AG10803 (cell line): ENCODE measurements around the gene PRKN.
A peak's percentile ranks its signal among the peaks of the same experiment; 100 is the strongest.

ENCODE experiments used
- DNase-seq: peaks from one replicate; pipeline ENCODE4 v3.0.0; 2010; ENCODE audit warnings: low read depth
- H3K4me3 ChIP-seq: 2 replicates; pipeline ENCODE4 v1.5.1; 2011; ENCODE audit warnings: mild to moderate bottlenecking, low read length, control low read depth
- CTCF ChIP-seq: conservative IDR thresholded peaks from 2 replicates; pipeline ENCODE4 v1.5.1; 2011; ENCODE audit warnings: mild to moderate bottlenecking, low read length, control low read depth, inconsistent platforms

Gene PRKN

DNA sequence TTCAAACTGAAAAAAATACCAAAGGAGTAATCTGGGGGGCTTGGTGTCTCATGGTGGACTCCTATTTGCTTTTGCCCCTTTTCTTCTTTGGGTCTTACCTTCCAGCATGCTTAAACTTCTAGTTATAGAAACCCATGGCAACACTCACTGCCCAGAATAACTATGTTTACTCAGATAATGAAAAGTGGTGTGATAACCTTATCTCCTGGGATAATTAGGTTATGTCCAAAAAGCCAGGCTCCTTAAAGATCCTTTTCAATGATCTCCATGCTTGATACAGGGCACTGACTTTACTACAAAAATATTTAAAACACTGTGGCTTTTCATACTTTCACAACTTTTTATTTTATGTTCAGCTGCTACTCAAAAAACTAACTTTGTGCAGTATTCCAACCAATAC, 245.6 kb downstream of the PRKN start:
- no peak for DNase-seq

GRCh38 chr6:162481320-162481719, 246.2 kb downstream of the PRKN start:
- no peak for DNase-seq
- no peak for TF ChIP-seq CTCF
- H3K4me3 ChIP-seq: no peak overlapping the region

More for the DNA sequence above, 245.6 kb downstream of the PRKN start:
- no peak for TF ChIP-seq CTCF
- H3K4me3 ChIP-seq: no peak overlapping the region

DNA sequence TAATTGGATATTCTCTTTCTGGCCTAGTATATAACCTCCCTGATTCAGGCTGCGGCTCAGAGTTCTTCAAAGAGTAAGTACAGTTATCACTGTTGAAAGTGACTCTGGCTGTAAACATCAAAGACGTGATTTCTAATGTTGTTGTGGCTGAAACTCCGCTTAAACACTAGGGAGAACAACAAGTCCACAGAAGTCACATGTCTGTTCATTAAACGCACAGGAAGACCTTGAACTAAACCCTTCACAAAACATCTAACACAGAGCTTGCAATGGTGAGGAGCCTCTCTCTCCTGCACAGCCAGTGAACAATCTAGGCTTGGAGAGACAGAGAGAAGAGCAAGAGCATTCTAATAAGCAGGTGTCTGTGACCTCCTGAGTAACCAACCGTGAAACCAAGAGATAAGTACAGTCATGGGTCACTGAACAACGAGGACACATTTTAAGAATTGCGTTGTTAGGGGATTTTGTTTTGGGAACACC, 249.3 kb downstream of the PRKN start:
- no peak for TF ChIP-seq CTCF
- no peak overlapping the region for H3K4me3 ChIP-seq
- no peak for DNase-seq

DNA sequence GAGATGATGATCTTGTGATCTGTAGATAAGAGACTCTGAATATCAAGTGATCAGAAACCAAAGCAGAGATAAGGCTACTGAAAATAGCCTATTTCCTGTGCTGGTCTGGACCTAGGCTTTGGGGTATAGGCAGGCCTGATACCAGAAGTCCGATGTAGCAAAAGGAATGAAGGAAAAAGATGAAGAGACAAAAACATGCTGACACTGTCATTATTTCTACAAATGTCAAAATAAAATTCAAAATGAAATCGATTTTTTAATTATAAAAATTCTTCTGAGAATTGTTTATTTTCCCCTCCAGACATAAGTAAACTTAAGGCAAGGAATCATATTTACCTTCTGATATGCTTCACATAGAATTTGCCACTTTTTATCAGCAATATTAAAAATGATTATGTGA, 252.8 kb downstream of the PRKN start:
- no peak for TF ChIP-seq CTCF
- no peak for DNase-seq
- no peak overlapping the region for H3K4me3 ChIP-seq

GRCh38 chr6:162471842-162472241, 255.7 kb downstream of the PRKN start:
- DNase-seq: no peak
- no peak overlapping the region for H3K4me3 ChIP-seq
- TF ChIP-seq CTCF: no peak

- no peak for TF ChIP-seq CTCF
- peak; percentile 26 for DNase-seq
- no peak overlapping the region for H3K4me3 ChIP-seq
Observed at GRCh38 chr6:162468326-162468725, 259.2 kb downstream of the PRKN start.

- TF ChIP-seq CTCF: no peak
- no peak for DNase-seq
Observed at GRCh38 chr6:162467679-162468078, 259.9 kb downstream of the PRKN start.

More at GRCh38 chr6:162467679-162468078, 259.9 kb downstream of the PRKN start:
- no peak overlapping the region for H3K4me3 ChIP-seq
